PC-3 (cell line): ENCODE results near the gene USF1.

Source experiments
- EZH2 ChIP-seq: fragments of 300-600 bp; sonication (generic); IDR thresholded peaks from one replicate; pipeline ENCODE4 v1.6.1; 2017; ENCODE audit warnings: antibody characterized with exemption, mild to moderate bottlenecking, low read length; ENCODE audit not compliant: unreplicated experiment
- EZH2phosphoT487 ChIP-seq: fragments of 300-600 bp; sonication (generic); IDR thresholded peaks from 2 replicates; pipeline ENCODE4 v1.6.1; 2018; ENCODE audit warnings: mild to moderate bottlenecking, antibody characterized with exemption, low read length, borderline replicate concordance
- TF ChIP-seq, protein P1 (sequence below): fragments of 300-600 bp; sonication (generic); conservative IDR thresholded peaks from 2 replicates; pipeline ENCODE4 v1.5.1; 2017; ENCODE audit warnings: antibody characterized with exemption, low read depth, mild to moderate bottlenecking, low read length

DNA sequence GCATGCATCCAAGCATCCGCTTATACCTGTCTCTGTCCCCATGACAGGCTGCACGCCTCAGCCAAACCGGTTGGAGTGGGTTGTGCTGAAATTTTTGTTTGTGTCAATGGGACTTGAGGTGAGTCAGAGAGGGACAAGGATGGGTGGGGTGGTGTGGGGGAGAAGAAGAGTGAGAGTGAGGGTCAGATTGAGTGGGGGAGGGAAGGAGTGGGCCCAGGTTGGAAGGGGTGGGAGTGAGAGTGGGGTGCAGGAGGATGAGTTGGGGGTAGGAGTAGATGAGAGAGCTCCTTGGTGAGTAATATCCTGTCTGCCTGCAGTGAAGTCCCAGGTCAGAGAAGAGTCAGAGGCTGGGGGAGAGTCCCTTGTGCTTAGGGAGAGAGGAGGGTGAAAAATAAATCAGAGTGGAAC is 46.8 kb upstream of the USF1 start:
- TF ChIP-seq, protein P1, sequence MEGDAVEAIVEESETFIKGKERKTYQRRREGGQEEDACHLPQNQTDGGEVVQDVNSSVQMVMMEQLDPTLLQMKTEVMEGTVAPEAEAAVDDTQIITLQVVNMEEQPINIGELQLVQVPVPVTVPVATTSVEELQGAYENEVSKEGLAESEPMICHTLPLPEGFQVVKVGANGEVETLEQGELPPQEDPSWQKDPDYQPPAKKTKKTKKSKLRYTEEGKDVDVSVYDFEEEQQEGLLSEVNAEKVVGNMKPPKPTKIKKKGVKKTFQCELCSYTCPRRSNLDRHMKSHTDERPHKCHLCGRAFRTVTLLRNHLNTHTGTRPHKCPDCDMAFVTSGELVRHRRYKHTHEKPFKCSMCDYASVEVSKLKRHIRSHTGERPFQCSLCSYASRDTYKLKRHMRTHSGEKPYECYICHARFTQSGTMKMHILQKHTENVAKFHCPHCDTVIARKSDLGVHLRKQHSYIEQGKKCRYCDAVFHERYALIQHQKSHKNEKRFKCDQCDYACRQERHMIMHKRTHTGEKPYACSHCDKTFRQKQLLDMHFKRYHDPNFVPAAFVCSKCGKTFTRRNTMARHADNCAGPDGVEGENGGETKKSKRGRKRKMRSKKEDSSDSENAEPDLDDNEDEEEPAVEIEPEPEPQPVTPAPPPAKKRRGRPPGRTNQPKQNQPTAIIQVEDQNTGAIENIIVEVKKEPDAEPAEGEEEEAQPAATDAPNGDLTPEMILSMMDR = no peak
- TF ChIP-seq EZH2phosphoT487 = no peak
- TF ChIP-seq EZH2 = no peak
